Measurements from ENCODE around the gene RASSF10.

DNA sequence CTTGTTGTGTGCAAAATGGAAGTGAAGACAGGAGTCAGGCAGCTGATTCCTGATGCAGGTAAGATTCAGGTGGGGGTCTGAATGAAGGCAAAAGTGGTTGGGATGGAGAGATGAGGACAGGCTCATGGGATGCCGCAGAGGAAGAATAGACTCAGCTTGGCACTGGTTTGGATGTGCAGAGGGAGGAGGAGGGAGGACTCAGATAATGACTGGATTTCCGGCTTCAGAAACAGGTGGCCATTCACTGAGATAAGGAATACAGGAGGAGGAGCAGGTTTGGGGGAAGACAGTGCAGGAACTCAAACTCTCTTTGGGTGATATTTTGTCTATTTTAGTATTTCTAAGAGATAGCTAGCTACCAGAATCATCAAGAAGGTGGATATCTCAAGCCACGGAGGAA is 19.2 kb downstream of the RASSF10 start:
- TF ChIP-seq POLR2A (IDR thresholded peaks at IDR 0.05; ENCODE audit: low read length) (no peak), CBX8 (IDR thresholded peaks at IDR 0.05) (no peak), POLR2AphosphoS2 (conservative IDR thresholded peaks at IDR 0.05; ENCODE audit: low read length) (no peak), KDM5A (IDR thresholded peaks at IDR 0.05) (no peak), NR3C1 (IDR thresholded peaks at IDR 0.05) (no peak), TP53 (CRISPR knock-in tag; IDR thresholded peaks at IDR 0.05) (no peak), PHF8 (IDR thresholded peaks at IDR 0.05; ENCODE audit: borderline replicate concordance, low read depth) (no peak), HDAC2 (IDR thresholded peaks at IDR 0.05) (no peak), CHD2 (IDR thresholded peaks at IDR 0.05; ENCODE audit: low read length, partially characterized antibody) (no peak)
- TF ChIP-seq, protein P1, sequence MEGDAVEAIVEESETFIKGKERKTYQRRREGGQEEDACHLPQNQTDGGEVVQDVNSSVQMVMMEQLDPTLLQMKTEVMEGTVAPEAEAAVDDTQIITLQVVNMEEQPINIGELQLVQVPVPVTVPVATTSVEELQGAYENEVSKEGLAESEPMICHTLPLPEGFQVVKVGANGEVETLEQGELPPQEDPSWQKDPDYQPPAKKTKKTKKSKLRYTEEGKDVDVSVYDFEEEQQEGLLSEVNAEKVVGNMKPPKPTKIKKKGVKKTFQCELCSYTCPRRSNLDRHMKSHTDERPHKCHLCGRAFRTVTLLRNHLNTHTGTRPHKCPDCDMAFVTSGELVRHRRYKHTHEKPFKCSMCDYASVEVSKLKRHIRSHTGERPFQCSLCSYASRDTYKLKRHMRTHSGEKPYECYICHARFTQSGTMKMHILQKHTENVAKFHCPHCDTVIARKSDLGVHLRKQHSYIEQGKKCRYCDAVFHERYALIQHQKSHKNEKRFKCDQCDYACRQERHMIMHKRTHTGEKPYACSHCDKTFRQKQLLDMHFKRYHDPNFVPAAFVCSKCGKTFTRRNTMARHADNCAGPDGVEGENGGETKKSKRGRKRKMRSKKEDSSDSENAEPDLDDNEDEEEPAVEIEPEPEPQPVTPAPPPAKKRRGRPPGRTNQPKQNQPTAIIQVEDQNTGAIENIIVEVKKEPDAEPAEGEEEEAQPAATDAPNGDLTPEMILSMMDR (IDR thresholded peaks at IDR 0.05), result no peak

Measured in A549 (cell line).